Lower lobe of right lung (tissue), 2 donors: ENCODE data around the gene CHID1. TPM values are rescaled to one million over a fixed set of nuclear protein-coding genes. Genes with fewer than 3 reads are reported as not detected.

ENCODE experiments used
- ATAC-seq, 2 donors: fragments of 200-7000 bp; cut with Tn5 transposase; one replicate each; pipeline ENCODE4 v1.9.1; 2020 to 2022; ENCODE audit warnings: mild to moderate bottlenecking in 2 of 2, moderate library complexity in 2 of 2
- DNase-seq: peaks from one replicate; pipeline ENCODE4 v3.0.0-alpha.2; 2020
- H3K27ac ChIP-seq: fragments of 200-600 bp; one replicate; pipeline ENCODE4 v1.8.0; 2022
- H3K27me3 ChIP-seq: fragments of 200-600 bp; one replicate; pipeline ENCODE4 v1.8.0; 2022; ENCODE audit warnings: low read depth
- H3K36me3 ChIP-seq: fragments of 200-600 bp; one replicate; pipeline ENCODE4 v1.8.0; 2022; ENCODE audit warnings: mild to moderate bottlenecking
- H3K4me1 ChIP-seq: fragments of 200-600 bp; one replicate; pipeline ENCODE4 v1.8.0; 2022
- H3K4me3 ChIP-seq: fragments of 200-600 bp; one replicate; pipeline ENCODE4 v1.8.0; 2022; ENCODE audit warnings: mild to moderate bottlenecking
- H3K9me3 ChIP-seq: fragments of 200-600 bp; one replicate; pipeline ENCODE4 v1.8.0; 2022
- intact Hi-C: fragments of 100-400 bp; cut with DNase I; formaldehyde crosslinking; loops from one replicate; pipeline ENCODE4 v1.11.0; 2022
- total RNA-seq: library from RNA; stranded (reverse); fragmentation: NEBNext Ultra II Directional; extraction: Animal tissue kit (Norgen Biotek cat#: 25700); gene quantifications from one replicate; pipeline ENCODE4 v1.2.1, GENCODE V29; 2021
- TF ChIP-seq, protein P1 (sequence below): fragments of 200-600 bp; IDR thresholded peaks from one replicate; pipeline ENCODE4 v1.8.0; 2022; ENCODE audit warnings: antibody characterized with exemption, mild to moderate bottlenecking
- donor health status: DM: no; HTN: yes; CAD: no; lungs with severe emphysema.

CHID1 gene
- total RNA-seq, 1 donor from 2014 or later: 65.0 TPM

- intact Hi-C loops: no loop called here
- no peak for DNase-seq
- H3K4me1 ChIP-seq: peaks cover 27% of the 10 kb centered on the region
Measured at GRCh38 chr11:955154-956063, 44.8 kb upstream of the CHID1 start.

GRCh38 chr11:954392-955153 lies 44.0 kb upstream of the CHID1 start:
- H3K4me3 ChIP-seq: no peak overlapping the region
- no peaks in the 10 kb centered on the region for H3K27me3 ChIP-seq
- H3K27ac ChIP-seq: no peak overlapping the region
- TF ChIP-seq, protein P1, sequence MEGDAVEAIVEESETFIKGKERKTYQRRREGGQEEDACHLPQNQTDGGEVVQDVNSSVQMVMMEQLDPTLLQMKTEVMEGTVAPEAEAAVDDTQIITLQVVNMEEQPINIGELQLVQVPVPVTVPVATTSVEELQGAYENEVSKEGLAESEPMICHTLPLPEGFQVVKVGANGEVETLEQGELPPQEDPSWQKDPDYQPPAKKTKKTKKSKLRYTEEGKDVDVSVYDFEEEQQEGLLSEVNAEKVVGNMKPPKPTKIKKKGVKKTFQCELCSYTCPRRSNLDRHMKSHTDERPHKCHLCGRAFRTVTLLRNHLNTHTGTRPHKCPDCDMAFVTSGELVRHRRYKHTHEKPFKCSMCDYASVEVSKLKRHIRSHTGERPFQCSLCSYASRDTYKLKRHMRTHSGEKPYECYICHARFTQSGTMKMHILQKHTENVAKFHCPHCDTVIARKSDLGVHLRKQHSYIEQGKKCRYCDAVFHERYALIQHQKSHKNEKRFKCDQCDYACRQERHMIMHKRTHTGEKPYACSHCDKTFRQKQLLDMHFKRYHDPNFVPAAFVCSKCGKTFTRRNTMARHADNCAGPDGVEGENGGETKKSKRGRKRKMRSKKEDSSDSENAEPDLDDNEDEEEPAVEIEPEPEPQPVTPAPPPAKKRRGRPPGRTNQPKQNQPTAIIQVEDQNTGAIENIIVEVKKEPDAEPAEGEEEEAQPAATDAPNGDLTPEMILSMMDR: no peak
- intact Hi-C loops: no loop called here
- H3K4me1 ChIP-seq: peaks cover 27% of the 10 kb centered on the region
- no peaks in the 10 kb centered on the region for H3K9me3 ChIP-seq
- DNase-seq (no peak), ATAC-seq (no peak)
- H3K36me3 ChIP-seq: peaks cover 20% of the 10 kb centered on the region

More at GRCh38 chr11:955154-956063, 44.8 kb upstream of the CHID1 start:
- Histone ChIP-seq H3K9me3 (no peaks in the 10 kb centered on the region), H3K4me3 (no peak overlapping the region), H3K36me3 (peaks cover 29% of the 10 kb centered on the region), H3K27me3 (no peaks in the 10 kb centered on the region), H3K27ac (no peak overlapping the region)
- no peak for ATAC-seq
- TF ChIP-seq, protein P1: no peak

GRCh38 chr11:953512-953911 lies 42.9 kb upstream of the CHID1 start:
- no peak overlapping the region for H3K4me3 ChIP-seq
- H3K27ac ChIP-seq: no peak overlapping the region

GRCh38 chr11:952406-953385 lies 42.1 kb upstream of the CHID1 start:
- intact Hi-C loops: no loop called here
- Histone ChIP-seq H3K4me1 (peaks cover 27% of the 10 kb centered on the region), H3K9me3 (no peaks in the 10 kb centered on the region), H3K4me3 (no peak overlapping the region), H3K27me3 (no peaks in the 10 kb centered on the region), H3K36me3 (peaks cover 9% of the 10 kb centered on the region), H3K27ac (peak overlapping the region; percentile 56)
- ATAC-seq (peak; percentile 95 to 96), DNase-seq (no peak)
- TF ChIP-seq, protein P1: no peak

More at GRCh38 chr11:953512-953911, 42.9 kb upstream of the CHID1 start:
- Histone ChIP-seq H3K9me3 (no peaks in the 10 kb centered on the region), H3K27me3 (no peaks in the 10 kb centered on the region), H3K4me1 (peaks cover 27% of the 10 kb centered on the region), H3K36me3 (peaks cover 15% of the 10 kb centered on the region)
- DNase-seq (no peak), ATAC-seq (peak in 1 of 2 donors; percentile 39)
- TF ChIP-seq, protein P1: no peak
- intact Hi-C loops: no loop called here

GRCh38 chr11:951507-951906 lies 40.9 kb upstream of the CHID1 start:
- Histone ChIP-seq H3K9me3 (no peaks in the 10 kb centered on the region), H3K4me1 (peaks cover 27% of the 10 kb centered on the region), H3K4me3 (no peak overlapping the region), H3K36me3 (peaks cover 11% of the 10 kb centered on the region), H3K27me3 (no peaks in the 10 kb centered on the region), H3K27ac (peak overlapping the region; percentile 56)
- no peak for ATAC-seq
- TF ChIP-seq, protein P1: no peak
- DNase-seq: no peak
- intact Hi-C loops: no loop called here
